Forelimb muscle (tissue), 1 donor: Measurements from ENCODE around the gene SPTAN1. TPM values are rescaled to one million over a fixed set of nuclear protein-coding genes. Genes with fewer than 3 reads are reported as not detected.
"Not testable (repeated sequence)": the region's sequence is repeated elsewhere in the genome, so short reads cannot be mapped to it uniquely, and the experiment has no call there.

ENCODE experiments used
- DNase-seq: peaks from one replicate; pipeline ENCODE4 v3.0.0-alpha.2; 2013; ENCODE audit warnings: low read depth
- polyA plus RNA-seq: library from polyadenylated mRNA; unstranded; fragments of 120-200 nt; gene quantifications from one replicate; pipeline ENCODE4 v1.2.1, GENCODE V29; 2013; ENCODE audit not compliant: insufficient read length

Gene SPTAN1
- polyA plus RNA-seq, 1 donor: 247 TPM

GRCh38 chr9:128552744-128553440 is 505 bp downstream of the SPTAN1 start:
- DNase-seq: no peak

- peak; percentile 75 for DNase-seq
Measured at GRCh38 chr9:128553728-128554127, 1.3 kb downstream of the SPTAN1 start.

GRCh38 chr9:128554155-128554862 is 1.9 kb downstream of the SPTAN1 start:
- DNase-seq: no peak

GRCh38 chr9:128555180-128555721 is 2.9 kb downstream of the SPTAN1 start:
- no peak for DNase-seq

- DNase-seq: no peak
Measured at GRCh38 chr9:128556276-128556675, 3.9 kb downstream of the SPTAN1 start.

- DNase-seq: no peak
Measured at GRCh38 chr9:128556926-128557634, 4.7 kb downstream of the SPTAN1 start.

GRCh38 chr9:128558431-128559310 is 6.3 kb downstream of the SPTAN1 start:
- peak; percentile 45 for DNase-seq

GRCh38 chr9:128565578-128565977 is 13.2 kb downstream of the SPTAN1 start:
- no peak for DNase-seq

GRCh38 chr9:128568470-128569078 is 16.2 kb downstream of the SPTAN1 start:
- DNase-seq: no peak

GRCh38 chr9:128575469-128575868 is 23.1 kb downstream of the SPTAN1 start:
- DNase-seq: no peak

GRCh38 chr9:128575916-128576315 is 23.5 kb downstream of the SPTAN1 start:
- no peak for DNase-seq

- no peak for DNase-seq
Measured at GRCh38 chr9:128577206-128577605, 24.8 kb downstream of the SPTAN1 start.

GRCh38 chr9:128579194-128579593 is 26.8 kb downstream of the SPTAN1 start:
- DNase-seq: no peak

GRCh38 chr9:128580731-128581130 is 28.3 kb downstream of the SPTAN1 start:
- no peak for DNase-seq

- not testable (repeated sequence) for DNase-seq
Measured at GRCh38 chr9:128585155-128585554, 32.8 kb downstream of the SPTAN1 start.

- not testable (repeated sequence) for DNase-seq
Measured at GRCh38 chr9:128586934-128587333, 34.5 kb downstream of the SPTAN1 start.

- DNase-seq: no peak
Measured at GRCh38 chr9:128587453-128587852, 35.1 kb downstream of the SPTAN1 start.

GRCh38 chr9:128588581-128589233 is 36.3 kb downstream of the SPTAN1 start:
- no peak for DNase-seq

GRCh38 chr9:128593039-128593438 is 40.7 kb downstream of the SPTAN1 start:
- DNase-seq: no peak

- no peak for DNase-seq
Measured at GRCh38 chr9:128593856-128594255, 41.5 kb downstream of the SPTAN1 start.
